ENCODE measurements around the gene MIS18A.

- TF ChIP-seq CTCF (IDR thresholded peaks at IDR 0.05; ENCODE audit: insufficient read depth, low read length, poor library complexity, severe bottlenecking) (no peak), EZH2phosphoT487 (conservative IDR thresholded peaks at IDR 0.05; ENCODE audit: low read length) (no peak)
Observed at GRCh38 chr21:32282992-32283391, 4.1 kb upstream of the MIS18A start.

Data from SU-DHL-6 (cell line).